ENCODE measurements around the gene PTPRT. TPM values are rescaled to one million over a fixed set of nuclear protein-coding genes. Genes with fewer than 3 reads are reported as not detected.

Gene PTPRT
- polyA plus RNA-seq, 1 of the 3 experiments (the other 2 are of a cell fraction): not detected

DNA sequence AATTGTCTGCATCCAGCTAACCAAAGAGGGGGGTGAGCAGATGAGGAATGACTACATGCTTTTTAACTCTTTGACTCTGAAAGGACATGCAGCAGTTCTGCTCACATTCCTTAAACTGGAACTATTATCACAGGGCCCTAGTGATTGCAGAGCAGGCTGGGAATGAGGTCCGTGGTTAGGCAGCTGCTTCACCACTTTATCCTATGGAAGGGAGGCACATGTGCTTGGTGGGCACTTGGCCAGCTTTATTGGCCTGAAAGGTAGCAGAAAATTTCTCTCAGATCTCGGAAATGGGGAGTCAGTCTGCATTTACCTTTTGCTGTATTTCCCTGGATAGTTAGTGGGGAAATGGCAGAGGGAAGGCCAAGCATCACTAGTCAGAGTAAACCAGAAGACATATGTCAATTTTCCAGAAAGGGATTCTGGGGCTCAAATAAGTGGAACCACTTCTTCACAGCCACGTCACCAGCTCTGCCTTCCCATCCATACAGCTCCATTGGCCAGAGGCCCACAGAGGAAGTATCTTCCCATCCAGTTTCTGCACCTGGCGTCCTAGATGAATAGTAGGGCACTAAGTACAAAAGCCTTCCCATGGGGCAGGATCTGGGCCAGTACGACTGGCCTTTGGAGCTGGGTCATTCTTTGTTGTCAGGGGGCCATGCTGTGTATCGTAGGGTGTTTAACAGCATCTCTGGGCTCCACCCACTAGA is 444.8 kb downstream of the PTPRT start (continued):
- TF ChIP-seq, protein P1, sequence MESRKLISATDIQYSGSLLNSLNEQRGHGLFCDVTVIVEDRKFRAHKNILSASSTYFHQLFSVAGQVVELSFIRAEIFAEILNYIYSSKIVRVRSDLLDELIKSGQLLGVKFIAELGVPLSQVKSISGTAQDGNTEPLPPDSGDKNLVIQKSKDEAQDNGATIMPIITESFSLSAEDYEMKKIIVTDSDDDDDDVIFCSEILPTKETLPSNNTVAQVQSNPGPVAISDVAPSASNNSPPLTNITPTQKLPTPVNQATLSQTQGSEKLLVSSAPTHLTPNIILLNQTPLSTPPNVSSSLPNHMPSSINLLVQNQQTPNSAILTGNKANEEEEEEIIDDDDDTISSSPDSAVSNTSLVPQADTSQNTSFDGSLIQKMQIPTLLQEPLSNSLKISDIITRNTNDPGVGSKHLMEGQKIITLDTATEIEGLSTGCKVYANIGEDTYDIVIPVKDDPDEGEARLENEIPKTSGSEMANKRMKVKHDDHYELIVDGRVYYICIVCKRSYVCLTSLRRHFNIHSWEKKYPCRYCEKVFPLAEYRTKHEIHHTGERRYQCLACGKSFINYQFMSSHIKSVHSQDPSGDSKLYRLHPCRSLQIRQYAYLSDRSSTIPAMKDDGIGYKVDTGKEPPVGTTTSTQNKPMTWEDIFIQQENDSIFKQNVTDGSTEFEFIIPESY (IDR thresholded peaks at IDR 0.05; ENCODE audit: borderline replicate concordance, low read depth): no peak
- TF ChIP-seq FOSL2 (IDR thresholded peaks at IDR 0.05; ENCODE audit: borderline replicate concordance, low read depth): no peak
- no peak for TF ChIP-seq GABPA (IDR thresholded peaks at IDR 0.05; ENCODE audit: low read depth)
- TF ChIP-seq YY1 (IDR thresholded peaks at IDR 0.05; ENCODE audit: low read depth): no peak

DNA sequence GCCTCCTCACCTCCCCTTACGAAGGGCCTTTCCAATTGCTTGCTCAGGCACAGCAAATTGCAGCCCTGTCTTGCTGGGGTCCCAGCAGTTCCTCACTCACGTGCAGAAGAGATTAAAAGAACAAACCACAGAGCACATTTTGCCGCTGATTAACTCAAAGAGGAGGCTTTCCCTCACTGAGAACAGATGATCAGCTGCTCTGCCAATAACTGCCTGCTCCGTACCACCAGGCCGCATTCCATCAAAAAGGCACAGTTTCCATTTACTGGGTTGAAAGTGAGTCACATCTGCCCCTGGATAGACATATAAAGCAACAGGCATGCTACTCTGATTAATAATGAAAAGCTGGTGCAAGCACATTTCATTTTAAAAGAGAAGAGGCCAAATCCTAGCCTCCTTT is 446.8 kb downstream of the PTPRT start:
- H3K4me1 ChIP-seq (ENCODE audit: control insufficient read depth in 1 of 2, insufficient read depth in 2 of 2, low read depth in 1 of 2, low read length in 1 of 2): peaks cover 0 to 3% of the 10 kb centered on the region in 2 experiments; a peak in 1 of 4 replicates
- POLR2A ChIA-PET: no interaction called here
- no peaks in the 10 kb centered on the region for H3K36me3 ChIP-seq (replicated peaks in 1 of 2; ENCODE audit: control insufficient read depth in 1 of 2, insufficient read depth in 2 of 2, low read length in 1 of 2)
- no peak overlapping the region for H3K27ac ChIP-seq (ENCODE audit: low read depth in 2 of 2, low read length in 1 of 2)
- CTCF ChIA-PET: no interaction called here
- H4K20me1 ChIP-seq (ENCODE audit: insufficient read depth): no peaks in the 10 kb centered on the region
- H3K4me2 ChIP-seq: no peak overlapping the region
- WGBS (ENCODE audit: low lambda C conversion rate): 30% methylated on average over 5 of the region's 5 CpGs
- H3K9me2 ChIP-seq: no peaks in the 10 kb centered on the region
- TF ChIP-seq GABPA (IDR thresholded peaks at IDR 0.05; ENCODE audit: low read depth): no peak
- TF ChIP-seq RAD21 (IDR thresholded peaks at IDR 0.05; ENCODE audit: low read length): no peak
- TF ChIP-seq, protein P2, sequence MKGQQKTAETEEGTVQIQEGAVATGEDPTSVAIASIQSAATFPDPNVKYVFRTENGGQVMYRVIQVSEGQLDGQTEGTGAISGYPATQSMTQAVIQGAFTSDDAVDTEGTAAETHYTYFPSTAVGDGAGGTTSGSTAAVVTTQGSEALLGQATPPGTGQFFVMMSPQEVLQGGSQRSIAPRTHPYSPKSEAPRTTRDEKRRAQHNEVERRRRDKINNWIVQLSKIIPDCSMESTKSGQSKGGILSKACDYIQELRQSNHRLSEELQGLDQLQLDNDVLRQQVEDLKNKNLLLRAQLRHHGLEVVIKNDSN (IDR thresholded peaks at IDR 0.05; ENCODE audit: borderline replicate concordance, low read depth): no peak
- TF ChIP-seq EP300 (IDR thresholded peaks at IDR 0.05; ENCODE audit: borderline replicate concordance in 1 of 2, low read depth in 1 of 2, low read length in 1 of 2): no peak
- TF ChIP-seq, protein P1 (IDR thresholded peaks at IDR 0.05; ENCODE audit: borderline replicate concordance, low read depth): no peak
- no peak for TF ChIP-seq POLR2AphosphoS5 (IDR thresholded peaks at IDR 0.05; ENCODE audit: low read depth, low read length)
- no peak for TF ChIP-seq MXI1 (IDR thresholded peaks at IDR 0.05; ENCODE audit: low read depth, low read length)
- TF ChIP-seq RCOR1 (IDR thresholded peaks at IDR 0.05; ENCODE audit: low read length): no peak
- TF ChIP-seq MEF2A (IDR thresholded peaks at IDR 0.05; ENCODE audit: borderline replicate concordance, low read depth): no peak
- TF ChIP-seq TEAD4 (IDR thresholded peaks at IDR 0.05; ENCODE audit: borderline replicate concordance, insufficient read depth): no peak
- TF ChIP-seq RFX5 (IDR thresholded peaks at IDR 0.05; ENCODE audit: low read length): no peak
- no peak for TF ChIP-seq EZH2phosphoT487 (IDR thresholded peaks at IDR 0.05; ENCODE audit: borderline replicate concordance, low read depth)
- TF ChIP-seq, protein P3, sequence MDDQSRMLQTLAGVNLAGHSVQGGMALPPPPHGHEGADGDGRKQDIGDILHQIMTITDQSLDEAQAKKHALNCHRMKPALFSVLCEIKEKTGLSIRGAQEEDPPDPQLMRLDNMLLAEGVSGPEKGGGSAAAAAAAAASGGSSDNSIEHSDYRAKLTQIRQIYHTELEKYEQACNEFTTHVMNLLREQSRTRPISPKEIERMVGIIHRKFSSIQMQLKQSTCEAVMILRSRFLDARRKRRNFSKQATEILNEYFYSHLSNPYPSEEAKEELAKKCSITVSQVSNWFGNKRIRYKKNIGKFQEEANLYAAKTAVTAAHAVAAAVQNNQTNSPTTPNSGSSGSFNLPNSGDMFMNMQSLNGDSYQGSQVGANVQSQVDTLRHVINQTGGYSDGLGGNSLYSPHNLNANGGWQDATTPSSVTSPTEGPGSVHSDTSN (IDR thresholded peaks at IDR 0.05): no peak
- TF ChIP-seq, protein P4, sequence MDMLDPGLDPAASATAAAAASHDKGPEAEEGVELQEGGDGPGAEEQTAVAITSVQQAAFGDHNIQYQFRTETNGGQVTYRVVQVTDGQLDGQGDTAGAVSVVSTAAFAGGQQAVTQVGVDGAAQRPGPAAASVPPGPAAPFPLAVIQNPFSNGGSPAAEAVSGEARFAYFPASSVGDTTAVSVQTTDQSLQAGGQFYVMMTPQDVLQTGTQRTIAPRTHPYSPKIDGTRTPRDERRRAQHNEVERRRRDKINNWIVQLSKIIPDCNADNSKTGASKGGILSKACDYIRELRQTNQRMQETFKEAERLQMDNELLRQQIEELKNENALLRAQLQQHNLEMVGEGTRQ (IDR thresholded peaks at IDR 0.05; ENCODE audit: borderline replicate concordance, low read depth, low read length): no peak
- TF ChIP-seq TAF1 (IDR thresholded peaks at IDR 0.05; ENCODE audit: borderline replicate concordance, low read depth, low read length): no peak
- TF ChIP-seq JUND (IDR thresholded peaks at IDR 0.05): no peak
- TF ChIP-seq, protein P5, sequence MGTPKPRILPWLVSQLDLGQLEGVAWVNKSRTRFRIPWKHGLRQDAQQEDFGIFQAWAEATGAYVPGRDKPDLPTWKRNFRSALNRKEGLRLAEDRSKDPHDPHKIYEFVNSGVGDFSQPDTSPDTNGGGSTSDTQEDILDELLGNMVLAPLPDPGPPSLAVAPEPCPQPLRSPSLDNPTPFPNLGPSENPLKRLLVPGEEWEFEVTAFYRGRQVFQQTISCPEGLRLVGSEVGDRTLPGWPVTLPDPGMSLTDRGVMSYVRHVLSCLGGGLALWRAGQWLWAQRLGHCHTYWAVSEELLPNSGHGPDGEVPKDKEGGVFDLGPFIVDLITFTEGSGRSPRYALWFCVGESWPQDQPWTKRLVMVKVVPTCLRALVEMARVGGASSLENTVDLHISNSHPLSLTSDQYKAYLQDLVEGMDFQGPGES (IDR thresholded peaks at IDR 0.05; ENCODE audit: low read depth, low read length): no peak
- no peak for TF ChIP-seq TCF12 (IDR thresholded peaks at IDR 0.05)
- H3K9ac ChIP-seq: no peak overlapping the region
- no peaks in the 10 kb centered on the region for H3K79me2 ChIP-seq (ENCODE audit: insufficient read depth)
- H2AFZ ChIP-seq (ENCODE audit: low read depth): no peak overlapping the region
- no peaks in the 10 kb centered on the region for H3K27me3 ChIP-seq (ENCODE audit: insufficient read depth)
- no peak for DNase-seq
- no peaks in the 10 kb centered on the region for H3F3A ChIP-seq (replicated peaks; ENCODE audit: insufficient read depth)
- H3K9me3 ChIP-seq: no peaks in the 10 kb centered on the region
- no peak overlapping the region for H3K4me3 ChIP-seq (ENCODE audit: low read depth in 2 of 2, low read length in 1 of 2)

Measured in SK-N-SH (cell line).